MM.1S (cell line): ENCODE measurements around the gene MOSPD3.

Experiments
- DNase-seq: peaks from one replicate; pipeline ENCODE4 v3.0.0-alpha.2; 2015
- H2AFZ ChIP-seq: fragments of 300-600 bp; sonication (generic); 2 replicates; pipeline ENCODE4 v1.6.0; 2016; ENCODE audit warnings: antibody characterized with exemption, low read length
- H3F3A ChIP-seq: fragments of 300-600 bp; sonication (generic); 2 replicates; pipeline ENCODE4 v1.6.1; 2016; ENCODE audit warnings: mild to moderate bottlenecking, antibody characterized with exemption, low read length, moderate library complexity, mixed read lengths; ENCODE audit not compliant: insufficient read depth
- H3K27ac ChIP-seq: fragments of 300-600 bp; sonication (generic); 2 replicates; pipeline ENCODE4 v1.5.1; 2016; ENCODE audit warnings: mild to moderate bottlenecking, low read length
- H3K27me3 ChIP-seq: fragments of 300-600 bp; sonication (generic); replicated peaks from 2 replicates; pipeline ENCODE4 v1.6.0; 2016; ENCODE audit warnings: low read length; ENCODE audit not compliant: insufficient read depth
- H3K36me3 ChIP-seq: fragments of 300-600 bp; sonication (generic); replicated peaks from 2 replicates; pipeline ENCODE4 v1.6.1; 2016; ENCODE audit warnings: mild to moderate bottlenecking, low read length, mixed read lengths; ENCODE audit not compliant: insufficient read depth
- H3K4me1 ChIP-seq: fragments of 300-600 bp; sonication (generic); 2 replicates; pipeline ENCODE4 v1.6.1; 2016; ENCODE audit warnings: low read length, mixed read lengths
- H3K4me2 ChIP-seq: fragments of 300-600 bp; sonication (generic); 2 replicates; pipeline ENCODE4 v1.6.0; 2016; ENCODE audit warnings: low read depth, low read length
- H3K4me3 ChIP-seq: fragments of 300-600 bp; sonication (generic); 2 replicates; pipeline ENCODE4 v1.5.1; 2016; ENCODE audit warnings: low read length, mixed read lengths
- H3K79me2 ChIP-seq: fragments of 300-600 bp; sonication (generic); 2 replicates; pipeline ENCODE4 v1.6.1; 2016; ENCODE audit warnings: mixed run types, low read length, mixed read lengths
- H3K9ac ChIP-seq: fragments of 300-600 bp; sonication (generic); 2 replicates; pipeline ENCODE4 v1.6.1; 2016; ENCODE audit warnings: low read length, mixed read lengths
- H3K9me2 ChIP-seq: fragments of 300-600 bp; sonication (generic); replicated peaks from 2 replicates; pipeline ENCODE4 v1.6.1; 2016; ENCODE audit warnings: mild to moderate bottlenecking, low read length, mixed read lengths; ENCODE audit not compliant: insufficient read depth
- H3K9me3 ChIP-seq: fragments of 300-600 bp; sonication (generic); replicated peaks from 2 replicates; pipeline ENCODE4 v1.6.1; 2016; ENCODE audit warnings: mild to moderate bottlenecking, low read length, mixed read lengths; ENCODE audit not compliant: insufficient read depth
- H4K20me1 ChIP-seq: fragments of 300-600 bp; sonication (generic); 2 replicates; pipeline ENCODE4 v1.6.1; 2016; ENCODE audit warnings: mild to moderate bottlenecking, low read length, moderate library complexity, mixed read lengths; ENCODE audit not compliant: insufficient read depth
- EZH2 ChIP-seq: fragments of 300-600 bp; sonication (generic); optimal IDR thresholded peaks from 2 replicates; pipeline ENCODE3; 2017; ENCODE audit warnings: low read depth, mild to moderate bottlenecking, antibody characterized with exemption, low read length, mixed read lengths
- EZH2phosphoT487 ChIP-seq: fragments of 300-600 bp; sonication (generic); IDR thresholded peaks from 2 replicates; pipeline ENCODE4 v1.6.1; 2018; ENCODE audit warnings: antibody characterized with exemption, low read length
- TF ChIP-seq, protein P1 (sequence below): fragments of 300-600 bp; sonication (generic); IDR thresholded peaks from 2 replicates; pipeline ENCODE4 v1.5.1; 2016; ENCODE audit warnings: antibody characterized with exemption, low read length, mixed read lengths

MOSPD3 gene

DNA sequence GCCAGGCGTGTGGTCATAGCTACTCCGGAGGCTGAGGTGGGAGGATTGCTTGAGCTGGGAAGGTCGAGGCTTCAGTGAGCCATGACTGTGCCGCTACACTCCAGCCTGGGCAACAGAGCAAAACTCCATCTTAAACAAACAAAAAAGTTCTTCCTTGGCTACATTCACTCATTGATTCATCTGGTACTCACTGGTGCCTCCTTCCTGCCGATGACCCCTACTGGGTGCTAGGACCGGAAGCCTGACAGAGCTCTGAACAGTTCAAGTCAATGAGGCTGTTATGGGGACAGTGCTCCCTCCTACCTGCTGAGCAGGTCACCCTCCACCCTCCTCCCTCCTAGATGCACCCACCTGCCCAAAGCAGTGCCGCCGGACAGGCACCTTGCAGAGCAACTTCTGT lies 5.2 kb upstream of the MOSPD3 start:
- TF ChIP-seq EZH2 (no peak), EZH2phosphoT487 (no peak)
- TF ChIP-seq, protein P1, sequence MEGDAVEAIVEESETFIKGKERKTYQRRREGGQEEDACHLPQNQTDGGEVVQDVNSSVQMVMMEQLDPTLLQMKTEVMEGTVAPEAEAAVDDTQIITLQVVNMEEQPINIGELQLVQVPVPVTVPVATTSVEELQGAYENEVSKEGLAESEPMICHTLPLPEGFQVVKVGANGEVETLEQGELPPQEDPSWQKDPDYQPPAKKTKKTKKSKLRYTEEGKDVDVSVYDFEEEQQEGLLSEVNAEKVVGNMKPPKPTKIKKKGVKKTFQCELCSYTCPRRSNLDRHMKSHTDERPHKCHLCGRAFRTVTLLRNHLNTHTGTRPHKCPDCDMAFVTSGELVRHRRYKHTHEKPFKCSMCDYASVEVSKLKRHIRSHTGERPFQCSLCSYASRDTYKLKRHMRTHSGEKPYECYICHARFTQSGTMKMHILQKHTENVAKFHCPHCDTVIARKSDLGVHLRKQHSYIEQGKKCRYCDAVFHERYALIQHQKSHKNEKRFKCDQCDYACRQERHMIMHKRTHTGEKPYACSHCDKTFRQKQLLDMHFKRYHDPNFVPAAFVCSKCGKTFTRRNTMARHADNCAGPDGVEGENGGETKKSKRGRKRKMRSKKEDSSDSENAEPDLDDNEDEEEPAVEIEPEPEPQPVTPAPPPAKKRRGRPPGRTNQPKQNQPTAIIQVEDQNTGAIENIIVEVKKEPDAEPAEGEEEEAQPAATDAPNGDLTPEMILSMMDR: no peak
- Histone ChIP-seq H4K20me1 (no peaks in the 10 kb centered on the region), H3F3A (peaks cover 4% of the 10 kb centered on the region; the same call in 1 of the 2 replicates), H3K9me2 (no peaks in the 10 kb centered on the region), H2AFZ (no peak overlapping the region), H3K9ac (no peak overlapping the region), H3K4me3 (no peak overlapping the region), H3K36me3 (no peaks in the 10 kb centered on the region), H3K4me2 (no peak overlapping the region), H3K4me1 (no peaks in the 10 kb centered on the region; the same call in 1 of the 2 replicates), H3K27ac (no peak overlapping the region), H3K27me3 (peaks cover 83% of the 10 kb centered on the region), H3K79me2 (no peaks in the 10 kb centered on the region), H3K9me3 (no peaks in the 10 kb centered on the region)
- DNase-seq: no peak

GRCh38 chr7:100609958-100610357 lies 2.4 kb upstream of the MOSPD3 start:
- TF ChIP-seq EZH2phosphoT487: no peak
- TF ChIP-seq, protein P1: no peak
- no peak for TF ChIP-seq EZH2
- Histone ChIP-seq H3K9me3 (no peaks in the 10 kb centered on the region), H3K27ac (no peak overlapping the region), H2AFZ (no peak overlapping the region), H3K9ac (no peak overlapping the region), H3K4me3 (no peak overlapping the region), H3K4me2 (no peak overlapping the region), H3K4me1 (no peaks in the 10 kb centered on the region), H3F3A (peaks cover 4% of the 10 kb centered on the region; the same call in 1 of the 2 replicates), H3K79me2 (no peaks in the 10 kb centered on the region), H4K20me1 (no peaks in the 10 kb centered on the region), H3K27me3 (peaks cover 81% of the 10 kb centered on the region), H3K9me2 (no peaks in the 10 kb centered on the region), H3K36me3 (no peaks in the 10 kb centered on the region)
- no peak for DNase-seq

DNA sequence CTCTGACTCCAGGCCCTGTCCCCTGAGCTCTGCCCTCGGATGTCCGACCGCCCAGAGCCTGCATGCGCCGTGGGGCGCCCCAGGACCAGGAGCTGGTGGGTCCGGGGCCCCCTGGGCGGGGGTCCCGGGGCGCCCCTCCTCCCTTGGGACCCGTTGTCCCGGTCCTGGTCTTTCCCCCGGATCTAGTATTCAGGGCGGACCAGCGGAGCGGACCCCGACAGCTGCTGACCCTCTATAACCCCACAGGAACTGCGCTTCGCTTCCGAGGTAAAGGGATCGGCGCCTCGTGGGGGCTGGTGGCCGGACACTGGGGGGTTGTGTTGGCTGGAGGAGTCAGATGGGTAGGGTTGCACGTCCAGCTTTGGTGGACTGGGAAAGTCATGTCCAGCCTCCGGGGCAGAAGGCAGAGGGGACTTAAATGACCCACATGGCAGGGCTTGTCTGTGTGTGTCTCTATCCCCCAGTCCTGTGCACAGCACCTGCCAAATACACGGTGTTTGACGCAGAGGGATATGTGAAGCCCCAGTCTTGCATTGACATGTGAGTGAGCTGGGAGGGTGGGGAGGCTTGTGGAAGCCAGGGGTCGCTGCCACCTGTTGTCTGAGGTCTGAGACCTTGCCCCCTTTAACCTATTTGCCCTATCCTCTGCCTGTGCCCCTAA lies 520 bp downstream of the MOSPD3 start:
- H3K27me3 ChIP-seq: peaks cover 79% of the 10 kb centered on the region
- no peak for TF ChIP-seq EZH2phosphoT487
- TF ChIP-seq EZH2: no peak
- TF ChIP-seq, protein P1: no peak
- H3K36me3 ChIP-seq: no peaks in the 10 kb centered on the region
- peak overlapping the region; percentile 96 for H3K4me2 ChIP-seq
- peak overlapping the region; percentile 73; the same call in 1 of the 2 replicates for H3K9ac ChIP-seq
- no peak for DNase-seq
- no peak overlapping the region for H3K27ac ChIP-seq
- no peaks in the 10 kb centered on the region for H3K79me2 ChIP-seq
- H4K20me1 ChIP-seq: no peaks in the 10 kb centered on the region
- H3K4me1 ChIP-seq: no peaks in the 10 kb centered on the region
- peak overlapping the region; percentile 69 for H3K4me3 ChIP-seq
- peaks cover 4% of the 10 kb centered on the region; the same call in 1 of the 2 replicates for H3F3A ChIP-seq
- H3K9me2 ChIP-seq: no peaks in the 10 kb centered on the region
- H3K9me3 ChIP-seq: no peaks in the 10 kb centered on the region
- peak overlapping the region; percentile 59 for H2AFZ ChIP-seq
